GM19193 (cell line): ENCODE results near the gene PCNX2.

ENCODE experiments used
- POLR2A ChIP-seq: IDR thresholded peaks from 4 replicates; pipeline ENCODE4 v1.6.1; 2011; ENCODE audit not compliant: insufficient read depth, insufficient read length; ENCODE audit errors: extremely low read depth

The PCNX2 gene

GRCh38 chr1:233217832-233218231 is 77.7 kb downstream of the PCNX2 start:
- no peak for TF ChIP-seq POLR2A

- no peak for TF ChIP-seq POLR2A
Observed at GRCh38 chr1:233216009-233216408, 79.5 kb downstream of the PCNX2 start.

DNA sequence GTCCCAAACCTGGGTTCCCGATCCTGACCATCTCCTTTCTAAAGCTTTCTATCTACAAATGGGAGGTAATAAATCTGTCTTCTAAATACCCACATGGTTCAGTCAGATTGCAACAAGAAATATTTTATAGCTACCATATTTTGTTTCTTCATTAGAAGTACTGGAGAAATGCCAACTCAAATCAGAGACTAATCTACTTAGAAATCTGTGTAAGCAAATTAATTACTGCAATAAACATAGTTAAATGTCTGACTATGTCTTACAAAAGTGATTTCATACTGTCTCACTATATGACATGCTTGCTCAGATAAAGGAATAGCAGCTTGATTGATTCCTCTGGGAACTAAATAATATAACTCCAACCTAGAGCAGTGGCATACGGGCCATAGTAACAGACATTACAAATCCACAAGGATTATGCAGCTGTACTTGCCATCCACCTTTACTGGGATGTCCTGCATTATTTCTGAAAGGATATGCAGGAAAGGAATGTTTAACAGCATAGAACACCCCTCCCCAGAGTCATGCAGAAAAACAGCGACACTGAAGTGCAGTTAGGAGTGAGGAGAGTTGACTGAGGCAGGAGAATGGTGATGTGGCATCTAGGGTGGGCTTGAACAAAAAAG is 80.3 kb downstream of the PCNX2 start:
- TF ChIP-seq POLR2A, result no peak

DNA sequence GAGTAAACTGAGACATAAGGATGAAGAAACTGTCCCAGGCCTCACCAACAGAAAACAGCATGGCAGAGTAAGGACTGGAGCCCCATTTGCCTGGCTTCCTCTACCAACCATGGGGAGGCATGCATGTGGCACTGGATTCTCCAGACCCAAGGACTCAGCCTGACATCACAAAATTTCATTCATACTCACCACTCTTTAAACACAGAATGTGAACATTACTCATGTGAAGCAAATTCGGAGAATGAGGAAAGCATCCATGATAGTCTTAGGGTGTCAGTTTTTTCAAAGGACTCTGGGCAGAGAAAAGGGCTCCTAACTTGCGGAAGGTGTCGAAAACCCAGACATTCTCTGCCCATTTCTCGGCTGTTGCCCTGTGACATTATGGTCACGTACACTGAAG is 83.9 kb downstream of the PCNX2 start:
- no peak for TF ChIP-seq POLR2A

GRCh38 chr1:233211106-233211505 is 84.4 kb downstream of the PCNX2 start:
- TF ChIP-seq POLR2A, result no peak

- no peak for TF ChIP-seq POLR2A
Observed at GRCh38 chr1:233209481-233209880, 86.0 kb downstream of the PCNX2 start.

DNA sequence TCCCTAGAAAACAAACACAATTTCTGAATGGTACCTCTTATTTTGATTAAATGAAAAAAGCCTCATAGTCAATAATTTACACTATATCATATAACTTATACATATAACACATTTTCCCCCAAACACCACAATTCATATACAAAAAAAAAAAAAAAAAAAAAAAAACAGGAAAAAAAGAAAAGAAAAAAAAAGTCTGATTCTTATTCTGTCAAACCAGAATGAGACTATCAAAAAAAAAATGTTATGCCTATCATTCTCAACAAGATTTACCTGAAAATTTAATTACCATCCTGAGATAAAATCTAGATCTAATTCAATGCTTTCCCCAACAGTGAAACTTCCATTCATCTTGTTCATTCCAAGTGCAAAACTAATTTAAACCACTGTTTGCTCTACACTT is 86.8 kb downstream of the PCNX2 start:
- TF ChIP-seq POLR2A, result no peak

- TF ChIP-seq POLR2A, result no peak
Observed at GRCh38 chr1:233197940-233198339, 97.6 kb downstream of the PCNX2 start.

DNA sequence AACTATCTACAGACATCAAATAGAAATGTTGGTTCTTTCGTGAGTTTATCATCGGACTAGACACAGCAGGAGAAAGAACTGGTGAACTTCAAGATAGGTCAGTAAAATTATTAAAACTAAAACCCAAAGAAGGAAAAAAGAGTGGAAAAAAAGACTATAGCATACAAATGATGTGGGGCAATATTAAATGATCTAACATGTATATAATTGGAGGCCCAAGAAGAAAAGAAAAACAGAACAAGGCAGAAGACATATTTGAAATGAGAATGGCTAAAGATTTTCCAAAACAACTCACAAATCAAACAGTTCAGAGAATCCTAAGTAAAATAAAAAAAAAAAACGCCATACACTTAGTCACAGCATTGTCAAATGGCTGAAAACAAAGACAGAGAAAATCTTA is 101.8 kb downstream of the PCNX2 start:
- TF ChIP-seq POLR2A, result no peak

DNA sequence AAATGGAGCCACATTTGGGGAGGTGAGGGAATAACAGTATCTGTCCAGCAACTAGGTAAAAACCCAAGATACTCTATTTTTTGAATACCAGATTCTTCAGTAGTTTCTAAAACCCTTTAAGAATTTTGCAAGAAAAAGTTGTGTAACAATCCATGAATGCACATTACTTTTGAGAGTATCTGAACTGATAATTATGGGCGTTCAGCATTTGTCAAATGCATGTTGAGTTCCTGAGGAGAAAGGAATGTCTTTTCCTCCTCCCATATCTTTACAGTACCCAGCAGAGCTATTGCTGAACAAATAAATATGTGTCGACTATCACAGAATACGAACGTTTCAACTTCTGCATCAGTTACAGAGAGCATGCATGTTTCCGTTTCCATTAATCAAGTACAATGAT is 104.5 kb downstream of the PCNX2 start:
- no peak for TF ChIP-seq POLR2A

- no peak for TF ChIP-seq POLR2A
Observed at GRCh38 chr1:233189526-233189925, 106.0 kb downstream of the PCNX2 start.

GRCh38 chr1:233188061-233188460 is 107.5 kb downstream of the PCNX2 start:
- no peak for TF ChIP-seq POLR2A

DNA sequence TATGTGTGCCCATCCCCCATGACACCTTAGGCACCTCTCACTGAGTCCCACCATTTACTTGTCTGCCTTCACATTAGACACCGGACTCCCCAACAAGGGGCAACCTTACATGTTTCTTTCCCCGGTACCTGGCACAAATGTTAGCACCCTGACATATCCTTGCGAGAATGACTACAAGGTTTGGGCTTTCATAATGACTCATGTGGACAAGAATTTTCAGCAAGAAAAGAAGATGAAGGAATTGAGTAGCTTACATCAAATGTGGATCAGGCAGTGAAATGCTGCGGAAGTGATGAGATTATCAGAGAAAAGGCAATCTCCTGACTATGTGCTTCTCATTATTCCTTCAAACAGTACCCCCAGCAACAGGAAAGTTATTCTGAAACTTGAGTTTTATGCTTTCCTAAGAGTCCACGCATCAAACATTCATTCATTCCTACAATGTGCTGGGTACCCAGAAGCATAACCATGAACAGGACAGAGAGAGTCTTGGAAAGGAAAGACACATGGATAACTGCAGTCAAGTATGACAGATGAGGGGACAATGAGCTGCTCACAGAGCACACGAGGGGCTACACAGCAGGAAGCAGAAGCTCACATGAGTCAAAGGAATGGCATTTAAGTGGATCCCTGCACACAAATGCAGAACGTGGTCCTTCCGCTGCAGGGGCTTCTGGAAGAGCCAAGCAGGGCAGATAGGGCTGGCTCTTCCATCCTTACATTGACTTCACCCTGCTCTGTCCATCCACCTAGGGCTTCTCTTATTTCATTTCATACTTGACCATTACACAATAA is 112.1 kb downstream of the PCNX2 start:
- no peak for TF ChIP-seq POLR2A

DNA sequence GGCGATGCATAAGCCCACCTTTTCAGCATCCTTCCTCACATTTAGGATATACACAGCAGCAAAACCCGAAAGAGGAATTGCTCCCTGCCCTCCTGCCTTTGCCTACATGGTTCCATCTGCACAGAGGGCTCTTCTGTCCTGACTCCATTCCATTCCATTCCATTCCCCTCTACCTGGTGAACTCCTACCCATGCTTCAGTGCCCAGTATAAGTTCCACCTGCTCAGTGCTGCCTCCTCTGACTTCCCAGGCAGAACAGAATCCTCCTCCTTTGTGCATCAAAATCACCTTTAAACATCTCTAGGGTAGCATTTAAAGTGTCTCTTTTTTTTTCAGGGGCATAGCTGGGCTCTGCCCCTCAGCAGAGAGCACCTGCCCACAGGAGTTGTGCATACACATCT is 112.9 kb downstream of the PCNX2 start:
- TF ChIP-seq POLR2A, result no peak

GRCh38 chr1:233180641-233181364 is 114.7 kb downstream of the PCNX2 start:
- no peak for TF ChIP-seq POLR2A

- no peak for TF ChIP-seq POLR2A
Observed at GRCh38 chr1:233172201-233172600, 123.3 kb downstream of the PCNX2 start.
